HG03097 (cell line): Measurements from ENCODE around the gene ASTN2.

Experiments
- ATAC-seq: cut with Tn5 transposase; IDR thresholded peaks from one replicate; pipeline ENCODE4 v1.9.1; 2021; ENCODE audit not compliant: unreplicated experiment, low FRiP score

The ASTN2 gene

GRCh38 chr9:117414906-117415331 is at the start of gene ASTN2:
ASTN2 (minus strand) TSS chr9:117415057; CDS start chr9:117414938, 119 bp downstream.
- ATAC-seq, result no peak

GRCh38 chr9:117462861-117463260 is 48.0 kb upstream of the ASTN2 start:
- no peak for ATAC-seq

- ATAC-seq, result no peak
Observed at GRCh38 chr9:117461386-117461785, 46.5 kb upstream of the ASTN2 start.

GRCh38 chr9:117460743-117461142 is 45.9 kb upstream of the ASTN2 start:
- no peak for ATAC-seq

GRCh38 chr9:117459913-117460312 is 45.1 kb upstream of the ASTN2 start:
- ATAC-seq, result no peak

GRCh38 chr9:117458066-117458465 is 43.2 kb upstream of the ASTN2 start:
- no peak for ATAC-seq

GRCh38 chr9:117454711-117455110 is 39.9 kb upstream of the ASTN2 start:
- ATAC-seq, result no peak

- ATAC-seq, result no peak
Observed at GRCh38 chr9:117453737-117454136, 38.9 kb upstream of the ASTN2 start.

GRCh38 chr9:117451311-117451710 is 36.5 kb upstream of the ASTN2 start:
- ATAC-seq, result no peak

GRCh38 chr9:117448066-117448465 is 33.2 kb upstream of the ASTN2 start:
- ATAC-seq, result no peak

GRCh38 chr9:117445631-117446030 is 30.8 kb upstream of the ASTN2 start:
- ATAC-seq, result no peak

GRCh38 chr9:117444501-117444900 is 29.6 kb upstream of the ASTN2 start:
- no peak for ATAC-seq

- ATAC-seq, result no peak
Observed at GRCh38 chr9:117437283-117437682, 22.4 kb upstream of the ASTN2 start.

GRCh38 chr9:117435630-117436261 is 20.9 kb upstream of the ASTN2 start:
- no peak for ATAC-seq

GRCh38 chr9:117434566-117434965 is 19.7 kb upstream of the ASTN2 start:
- ATAC-seq, result no peak

- no peak for ATAC-seq
Observed at GRCh38 chr9:117430813-117431212, 16.0 kb upstream of the ASTN2 start.

- ATAC-seq, result no peak
Observed at GRCh38 chr9:117427357-117427913, 12.6 kb upstream of the ASTN2 start.

- ATAC-seq, result no peak
Observed at GRCh38 chr9:117425566-117425965, 10.7 kb upstream of the ASTN2 start.

- ATAC-seq, result no peak
Observed at GRCh38 chr9:117424291-117424690, 9.4 kb upstream of the ASTN2 start.

GRCh38 chr9:117418111-117418510 is 3.3 kb upstream of the ASTN2 start:
- ATAC-seq, result no peak

GRCh38 chr9:117416856-117417255 is 2.0 kb upstream of the ASTN2 start:
- ATAC-seq, result no peak

GRCh38 chr9:117415358-117415914 is 579 bp upstream of the ASTN2 start:
- no peak for ATAC-seq
